Stimulated activated CD8-positive, alpha-beta memory T cell treated with anti-CD3 and anti-CD28 coated beads, Interleukin-12 subunit alpha, Interleukin-12 subunit beta, amount 100 ng/mL, for 4 hours (primary cell): ENCODE measurements around the gene HLA-DRB5.
"Not testable (repeated sequence)": the region's sequence is repeated elsewhere in the genome, so short reads cannot be mapped to it uniquely, and the experiment has no call there.

Experiments used
- DNase-seq: peaks from one replicate; pipeline ENCODE4 v3.0.0-alpha.2; 2020; ENCODE audit warnings: low read depth

The HLA-DRB5 gene

DNA sequence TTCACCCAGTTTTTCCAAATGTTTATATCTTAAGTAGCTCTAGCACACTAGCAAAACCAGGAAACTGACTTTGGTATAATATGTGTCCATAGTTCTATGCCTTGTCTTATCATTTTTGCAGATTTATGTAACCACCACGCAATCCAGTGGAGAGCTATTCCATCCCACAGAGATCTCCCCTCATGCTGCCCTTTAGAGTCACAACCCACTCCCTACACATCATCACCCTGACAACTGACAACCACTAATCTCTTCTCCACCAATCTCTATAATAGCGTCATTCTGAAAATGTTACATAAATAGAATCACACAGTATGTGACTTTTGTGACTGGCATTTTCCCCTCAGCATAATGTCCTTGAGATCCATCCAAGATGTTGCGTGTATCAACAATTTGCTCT is 29.1 kb downstream of the HLA-DRB5 start:
- no peak for DNase-seq

DNA sequence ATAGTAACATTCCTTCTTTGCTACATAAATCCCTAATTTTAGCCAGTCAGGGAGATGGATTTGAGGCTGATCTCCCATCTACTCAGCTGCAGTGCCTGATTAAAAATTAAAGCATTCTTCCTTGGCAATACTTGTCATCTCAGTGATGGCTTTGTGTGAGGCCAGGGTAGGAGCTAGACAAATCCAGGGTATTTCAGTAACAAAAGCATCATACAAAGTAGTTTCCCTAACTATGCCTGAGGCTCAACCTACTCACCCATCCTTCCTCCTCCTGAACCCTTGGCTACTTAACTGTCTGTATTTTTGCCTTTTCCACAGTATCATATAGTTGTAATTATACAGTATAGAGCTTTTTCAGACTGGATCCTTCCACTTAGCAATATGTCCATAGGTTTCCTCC is 37.7 kb downstream of the HLA-DRB5 start:
- no peak for DNase-seq

DNA sequence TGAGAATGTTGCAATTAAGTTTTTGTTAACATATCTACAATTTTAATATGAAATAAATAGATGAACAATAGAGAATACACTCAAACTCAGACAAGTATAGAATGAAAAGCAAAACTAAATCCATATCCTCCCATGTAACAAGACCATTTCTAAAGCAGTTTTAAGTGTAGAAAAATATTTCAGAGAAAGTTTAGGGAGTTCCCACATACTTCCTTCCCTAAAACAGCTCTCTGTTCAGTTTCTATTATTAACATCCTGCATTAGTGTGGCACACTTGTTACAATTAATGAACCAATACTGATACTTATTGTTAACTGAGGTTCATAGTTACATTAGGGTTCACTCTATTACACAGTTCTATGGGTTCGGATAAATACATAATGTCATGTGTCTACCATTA is 38.4 kb downstream of the HLA-DRB5 start:
- DNase-seq, result no peak

DNA sequence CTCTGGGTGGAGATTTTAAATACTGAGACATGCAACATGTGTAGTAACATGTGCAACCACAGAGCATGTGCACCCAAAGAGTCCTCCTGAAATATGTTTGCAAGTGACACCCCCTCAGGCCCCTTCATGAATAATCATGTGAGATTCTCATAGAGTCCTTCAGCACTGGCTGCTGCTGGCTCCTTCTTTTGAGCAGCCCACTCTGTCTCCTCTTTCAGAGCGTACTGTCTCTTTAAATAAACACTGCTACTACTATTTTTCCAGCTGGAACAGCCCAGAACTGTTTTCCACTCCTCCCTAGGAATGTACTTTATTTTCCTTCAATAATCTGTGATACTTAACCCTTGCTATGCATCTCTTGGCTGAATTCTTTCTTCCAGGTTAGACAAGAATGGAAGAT is 42.0 kb downstream of the HLA-DRB5 start:
- DNase-seq, result no peak

DNA sequence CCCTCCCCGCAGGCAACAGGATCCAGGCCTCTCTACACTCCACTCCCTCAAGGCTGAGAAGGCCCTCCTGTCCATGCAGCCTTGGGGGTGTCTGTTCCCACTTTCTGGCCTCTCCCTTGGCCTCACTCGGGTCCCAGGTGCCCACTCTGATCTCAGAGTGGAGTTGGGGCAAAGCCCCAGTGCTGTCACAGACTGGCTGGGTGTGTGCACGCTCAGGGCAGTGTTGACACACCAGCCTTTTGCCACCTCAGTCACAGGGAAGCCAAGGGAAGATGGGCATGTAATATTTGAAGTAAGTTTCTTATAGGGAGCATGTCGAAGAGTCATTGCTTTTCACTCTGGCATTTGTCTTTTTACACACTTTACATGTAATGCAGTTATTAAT is 45.5 kb downstream of the HLA-DRB5 start:
- no peak for DNase-seq

- no peak for DNase-seq
Measured at GRCh38 chr6:32483968-32484613, 46.0 kb downstream of the HLA-DRB5 start.

GRCh38 chr6:32475392-32476206 is 54.5 kb downstream of the HLA-DRB5 start:
- DNase-seq, result no peak

DNA sequence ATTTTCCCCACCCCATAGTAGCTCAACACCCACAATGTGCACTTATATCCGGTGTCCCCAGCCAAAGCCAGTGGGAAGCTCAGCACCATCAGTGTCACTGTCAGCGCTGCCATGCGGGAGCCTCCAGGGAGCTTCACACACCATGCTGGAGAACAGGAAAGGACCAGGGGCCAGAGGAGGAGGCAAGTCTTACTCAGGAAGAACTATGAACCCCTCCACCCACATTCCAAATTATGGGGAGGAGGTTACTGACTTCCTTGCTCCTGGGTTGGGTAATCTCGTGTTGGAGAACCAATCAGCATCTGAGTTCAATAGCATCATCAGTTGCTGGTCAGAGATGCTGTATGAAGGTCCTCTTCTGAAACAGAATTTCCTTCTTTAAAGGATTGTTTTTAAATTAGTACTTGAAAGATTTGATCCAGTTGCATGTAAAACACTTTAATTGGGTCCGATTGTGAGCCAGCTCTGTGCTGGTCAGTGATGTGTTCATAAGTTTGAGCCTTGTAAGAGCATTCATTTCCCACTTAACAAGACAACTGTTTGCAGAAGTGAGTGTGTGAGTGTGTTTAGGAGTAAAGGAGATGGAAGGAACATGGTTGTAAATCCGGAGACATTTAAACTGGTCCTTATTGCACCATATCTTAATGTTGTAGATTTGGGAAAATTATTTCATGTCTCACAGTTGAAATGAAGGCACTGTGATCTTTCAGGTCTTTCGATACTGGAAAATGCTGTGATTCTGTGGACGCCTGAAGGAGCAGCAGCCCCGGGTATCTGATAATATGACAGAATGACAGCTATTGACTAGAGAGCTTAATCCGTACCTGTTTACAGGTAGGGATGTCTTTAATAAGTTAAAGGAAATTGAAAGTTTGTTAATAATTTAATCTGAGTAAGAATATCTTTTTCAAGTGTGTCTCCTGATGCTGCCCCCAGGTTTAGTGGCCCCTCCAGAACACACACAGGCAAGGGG is 56.4 kb downstream of the HLA-DRB5 start:
- DNase-seq, result not testable (repeated sequence)

DNA sequence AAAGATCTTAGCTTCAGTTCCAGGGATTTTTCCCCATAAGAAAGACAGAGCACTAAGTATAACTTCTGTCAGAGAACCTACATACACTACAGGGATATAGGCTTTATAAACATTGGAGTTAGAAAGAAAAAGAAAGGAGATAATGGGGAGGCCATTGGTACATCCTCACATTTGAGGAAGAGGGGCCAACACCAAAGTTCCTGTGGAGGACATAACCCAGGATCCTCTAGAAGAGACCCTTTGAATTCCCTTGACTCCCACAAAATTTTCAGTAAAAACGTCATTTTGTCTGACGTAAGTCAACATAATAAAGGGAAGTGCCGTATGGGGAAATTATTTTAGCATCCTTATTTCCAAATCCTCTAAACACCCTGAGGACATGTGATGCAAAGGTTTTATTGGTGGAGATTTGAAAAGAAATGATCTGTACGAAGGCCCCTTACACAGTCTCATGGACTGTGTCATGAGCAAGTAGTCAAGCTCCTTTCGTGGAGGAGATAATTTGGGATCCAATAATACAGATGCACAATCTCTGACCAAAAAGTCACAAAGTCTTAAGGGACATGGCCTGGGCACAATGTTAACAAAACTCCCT is 57.2 kb downstream of the HLA-DRB5 start:
- no peak for DNase-seq

GRCh38 chr6:32467743-32468503 is 62.2 kb downstream of the HLA-DRB5 start:
- DNase-seq, result not testable (repeated sequence)
